Upper lobe of left lung (tissue), 4 donors: Measurements from ENCODE around the gene TMEM222.

Source experiments
- CTCF ChIP-seq, 6 experiments: fragments of 450-650 bp in 4 of 6; fragments of 200-600 bp in 2 of 6; sonication (generic) in 2 of 6; IDR thresholded peaks; one replicate each; pipeline ENCODE4 v1.5.1; 2016 to 2019; ENCODE audit warnings: antibody characterized with exemption in 6 of 6
- EP300 ChIP-seq, 4 donors: sonication (generic); formaldehyde crosslinking; IDR thresholded peaks; one replicate each; pipeline ENCODE4 v1.5.1; 2017; ENCODE audit warnings: antibody characterized with exemption in 4 of 4, control low read depth in 2 of 4
- POLR2A ChIP-seq, 4 donors: fragments of 450-650 bp; IDR thresholded peaks; one replicate each; pipeline ENCODE4 v1.5.1; 2016 to 2017; ENCODE audit warnings: antibody characterized with exemption in 4 of 4, mild to moderate bottlenecking in 2 of 4
- POLR2AphosphoS5 ChIP-seq, 2 donors: sonication (generic); formaldehyde crosslinking; IDR thresholded peaks; one replicate each; pipeline ENCODE4 v1.5.1; 2017; ENCODE audit warnings: antibody characterized with exemption in 2 of 2

- TF ChIP-seq CTCF (IDR thresholded peaks at IDR 0.05): peak in 5 of 6 experiments; percentile 37 to 82 (median 55)
- no peak for TF ChIP-seq POLR2AphosphoS5 (IDR thresholded peaks at IDR 0.05)
- TF ChIP-seq EP300 (IDR thresholded peaks at IDR 0.05): no peak
- TF ChIP-seq POLR2A (IDR thresholded peaks at IDR 0.05): no peak
Measured at GRCh38 chr1:27296773-27297291, 25.1 kb upstream of the TMEM222 start.
